ENCODE measurements around the gene GUCY2F.

The GUCY2F gene

GRCh38 chrX:109360301-109360700 is 121.6 kb downstream of the GUCY2F start:
- H3K4me3 ChIP-seq (replicated peaks; ENCODE audit: low read depth, low read length): no peak overlapping the region
- no peak for DNase-seq (ENCODE audit: extremely low read depth, low read depth)
- no peak for TF ChIP-seq CTCF (IDR thresholded peaks at IDR 0.05; ENCODE audit: low read depth, low read length, missing control alignments)

- no peak for DNase-seq (ENCODE audit: extremely low read depth, low read depth)
- no peak for TF ChIP-seq CTCF (IDR thresholded peaks at IDR 0.05; ENCODE audit: low read depth, low read length, missing control alignments)
- no peak overlapping the region for H3K4me3 ChIP-seq (replicated peaks; ENCODE audit: low read depth, low read length)
Measured at GRCh38 chrX:109357706-109358105, 124.2 kb downstream of the GUCY2F start.

GRCh38 chrX:109356684-109357083 is 125.2 kb downstream of the GUCY2F start:
- no peak for TF ChIP-seq CTCF (IDR thresholded peaks at IDR 0.05; ENCODE audit: low read depth, low read length, missing control alignments)
- no peak overlapping the region for H3K4me3 ChIP-seq (replicated peaks; ENCODE audit: low read depth, low read length)
- DNase-seq (ENCODE audit: extremely low read depth, low read depth): no peak

GRCh38 chrX:109352066-109352588 is 129.8 kb downstream of the GUCY2F start:
- DNase-seq (ENCODE audit: extremely low read depth, low read depth): no peak
- H3K4me3 ChIP-seq (replicated peaks; ENCODE audit: low read depth, low read length): no peak overlapping the region
- TF ChIP-seq CTCF (IDR thresholded peaks at IDR 0.05; ENCODE audit: low read depth, low read length, missing control alignments): no peak

GRCh38 chrX:109351557-109351956 is 130.3 kb downstream of the GUCY2F start:
- no peak for DNase-seq (ENCODE audit: extremely low read depth, low read depth)
- no peak overlapping the region for H3K4me3 ChIP-seq (replicated peaks; ENCODE audit: low read depth, low read length)
- TF ChIP-seq CTCF (IDR thresholded peaks at IDR 0.05; ENCODE audit: low read depth, low read length, missing control alignments): no peak

- TF ChIP-seq CTCF (IDR thresholded peaks at IDR 0.05; ENCODE audit: low read depth, low read length, missing control alignments): no peak
- DNase-seq (ENCODE audit: extremely low read depth, low read depth): no peak
- H3K4me3 ChIP-seq (replicated peaks; ENCODE audit: low read depth, low read length): no peak overlapping the region
Measured at GRCh38 chrX:109350551-109350950, 131.3 kb downstream of the GUCY2F start.

- DNase-seq (ENCODE audit: extremely low read depth, low read depth): no peak
- no peak overlapping the region for H3K4me3 ChIP-seq (replicated peaks; ENCODE audit: low read depth, low read length)
- no peak for TF ChIP-seq CTCF (IDR thresholded peaks at IDR 0.05; ENCODE audit: low read depth, low read length, missing control alignments)
Measured at GRCh38 chrX:109350051-109350450, 131.8 kb downstream of the GUCY2F start.

Measured in HFF-Myc (cell line).